ENCODE results near the gene CHKB. TPM values are rescaled to one million over a fixed set of nuclear protein-coding genes. Genes with fewer than 3 reads are reported as not detected.

CHKB gene
- total RNA-seq, 4 donors from 2014 or later: 28.3 to 85.6 (median 34.9) TPM

DNA sequence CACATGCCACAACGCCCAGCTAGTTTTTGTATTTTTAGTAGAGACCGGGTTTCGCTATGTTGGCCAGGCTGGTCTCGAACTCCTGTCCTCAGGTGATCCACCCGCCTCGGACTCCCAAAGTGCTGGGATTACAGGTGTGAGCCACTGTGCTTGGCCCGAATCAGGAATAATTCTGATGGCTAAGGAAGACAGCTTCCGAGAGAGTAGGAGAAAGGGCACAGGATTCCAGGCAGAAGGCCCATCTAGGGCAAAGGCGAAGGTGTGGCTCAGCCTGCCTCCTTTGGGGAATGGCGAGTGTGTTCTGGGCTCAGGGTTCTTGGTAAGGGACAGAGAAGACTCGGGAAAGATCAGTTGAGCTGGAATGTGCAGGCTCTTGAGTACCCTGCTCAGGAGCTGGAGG, 18.4 kb downstream of the CHKB start:
- no peak for ATAC-seq (ENCODE audit: low FRiP score)
- DNase-seq (ENCODE audit: low spot score): no peak
- TF ChIP-seq, protein P1, sequence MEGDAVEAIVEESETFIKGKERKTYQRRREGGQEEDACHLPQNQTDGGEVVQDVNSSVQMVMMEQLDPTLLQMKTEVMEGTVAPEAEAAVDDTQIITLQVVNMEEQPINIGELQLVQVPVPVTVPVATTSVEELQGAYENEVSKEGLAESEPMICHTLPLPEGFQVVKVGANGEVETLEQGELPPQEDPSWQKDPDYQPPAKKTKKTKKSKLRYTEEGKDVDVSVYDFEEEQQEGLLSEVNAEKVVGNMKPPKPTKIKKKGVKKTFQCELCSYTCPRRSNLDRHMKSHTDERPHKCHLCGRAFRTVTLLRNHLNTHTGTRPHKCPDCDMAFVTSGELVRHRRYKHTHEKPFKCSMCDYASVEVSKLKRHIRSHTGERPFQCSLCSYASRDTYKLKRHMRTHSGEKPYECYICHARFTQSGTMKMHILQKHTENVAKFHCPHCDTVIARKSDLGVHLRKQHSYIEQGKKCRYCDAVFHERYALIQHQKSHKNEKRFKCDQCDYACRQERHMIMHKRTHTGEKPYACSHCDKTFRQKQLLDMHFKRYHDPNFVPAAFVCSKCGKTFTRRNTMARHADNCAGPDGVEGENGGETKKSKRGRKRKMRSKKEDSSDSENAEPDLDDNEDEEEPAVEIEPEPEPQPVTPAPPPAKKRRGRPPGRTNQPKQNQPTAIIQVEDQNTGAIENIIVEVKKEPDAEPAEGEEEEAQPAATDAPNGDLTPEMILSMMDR (IDR thresholded peaks at IDR 0.05): no peak

DNA sequence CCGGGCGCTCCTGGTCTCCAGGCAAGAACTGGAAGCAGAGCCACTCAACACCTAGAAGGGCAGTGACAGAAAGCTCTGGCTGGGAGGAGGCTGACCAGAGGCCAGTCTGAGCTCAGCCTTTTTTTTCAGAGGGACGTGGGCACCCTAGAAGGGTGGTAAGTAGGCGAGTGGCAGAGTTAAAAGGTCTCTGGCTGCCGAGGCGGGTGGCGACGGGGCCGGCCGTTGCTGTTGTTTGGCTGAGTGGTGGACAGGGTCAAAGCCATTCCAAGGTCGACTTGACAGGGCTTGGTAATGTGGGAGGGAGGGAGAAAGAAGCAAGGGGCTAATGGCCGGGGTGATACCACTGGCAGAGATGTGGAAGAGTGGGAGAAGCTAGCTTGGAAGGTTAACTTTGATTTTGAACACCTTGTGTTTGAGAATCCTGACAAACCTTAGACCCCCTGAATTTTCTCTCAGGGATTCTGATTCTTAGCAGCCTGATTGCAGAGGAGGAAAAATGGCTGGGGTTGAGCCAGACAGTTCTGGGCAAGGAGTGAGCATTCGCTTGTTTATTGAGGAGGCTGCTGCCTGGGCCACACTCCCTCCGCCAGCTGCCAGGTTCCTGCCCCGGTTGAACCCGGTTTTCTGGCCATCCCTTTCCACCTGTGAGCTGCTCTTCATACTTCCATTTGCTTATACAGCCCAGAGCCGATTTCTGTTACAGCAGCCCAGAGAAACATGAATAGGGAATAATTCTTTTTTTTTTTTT, 19.1 kb downstream of the CHKB start:
- DNase-seq (ENCODE audit: low spot score) (no peak), ATAC-seq (ENCODE audit: low FRiP score) (no peak)
- TF ChIP-seq, protein P1 (IDR thresholded peaks at IDR 0.05): no peak

DNA sequence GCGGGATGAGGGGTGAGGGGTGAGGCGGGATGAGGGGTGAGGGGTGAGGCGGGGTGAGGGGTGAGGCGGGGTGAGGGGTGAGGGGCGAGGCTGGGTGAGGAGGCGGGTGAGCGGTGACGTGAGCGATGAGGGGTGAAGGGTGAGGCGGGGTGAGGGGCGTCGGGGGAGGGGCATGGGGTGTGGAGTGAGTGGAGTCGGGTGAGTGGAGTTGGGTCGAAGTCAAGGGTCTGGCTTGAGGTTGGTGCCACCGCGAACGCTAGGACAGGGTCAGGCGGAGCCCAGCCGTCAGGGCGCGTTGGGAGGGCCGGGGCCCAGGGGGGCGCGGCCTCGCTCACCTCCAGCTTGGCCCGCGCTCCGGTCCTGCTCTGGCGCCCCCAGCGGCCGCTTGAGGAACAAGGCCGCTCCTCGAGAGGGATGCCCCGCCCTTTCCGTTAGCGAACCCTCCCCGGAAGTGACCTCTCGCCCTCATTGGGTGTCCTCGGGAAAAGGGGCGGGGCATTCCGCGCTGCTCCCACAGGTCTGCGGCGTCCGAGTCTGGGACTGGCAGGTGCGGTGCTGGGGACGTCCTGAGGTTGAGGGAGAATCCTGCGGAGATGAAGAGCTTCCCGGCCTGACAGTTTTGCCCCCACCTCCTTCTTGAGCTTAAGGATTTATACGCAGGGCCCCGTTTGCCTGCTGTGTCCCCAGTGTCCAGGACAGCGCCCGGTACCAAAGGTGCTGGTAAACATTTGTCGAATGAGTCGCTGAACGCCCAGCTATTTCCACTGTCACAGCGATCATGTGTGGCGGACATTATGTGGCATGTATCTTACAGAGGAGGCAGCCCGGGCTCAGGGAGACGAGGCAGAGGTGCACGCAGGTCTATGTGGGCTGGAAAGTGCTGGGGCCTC, 19.9 kb downstream of the CHKB start, which contains the start of gene SYCE3:
Gene SYCE3 (minus strand): TSS at position 397 of the 890 bp plus-strand sequence. CDS start 6,514 bp downstream, outside the sequence.
- ATAC-seq (ENCODE audit: low FRiP score): peak; percentile 97
- DNase-seq (ENCODE audit: low spot score): peak; percentile 96
- TF ChIP-seq, protein P1 (IDR thresholded peaks at IDR 0.05): peak in 2 of 3 donors; percentile 40 to 94

DNA sequence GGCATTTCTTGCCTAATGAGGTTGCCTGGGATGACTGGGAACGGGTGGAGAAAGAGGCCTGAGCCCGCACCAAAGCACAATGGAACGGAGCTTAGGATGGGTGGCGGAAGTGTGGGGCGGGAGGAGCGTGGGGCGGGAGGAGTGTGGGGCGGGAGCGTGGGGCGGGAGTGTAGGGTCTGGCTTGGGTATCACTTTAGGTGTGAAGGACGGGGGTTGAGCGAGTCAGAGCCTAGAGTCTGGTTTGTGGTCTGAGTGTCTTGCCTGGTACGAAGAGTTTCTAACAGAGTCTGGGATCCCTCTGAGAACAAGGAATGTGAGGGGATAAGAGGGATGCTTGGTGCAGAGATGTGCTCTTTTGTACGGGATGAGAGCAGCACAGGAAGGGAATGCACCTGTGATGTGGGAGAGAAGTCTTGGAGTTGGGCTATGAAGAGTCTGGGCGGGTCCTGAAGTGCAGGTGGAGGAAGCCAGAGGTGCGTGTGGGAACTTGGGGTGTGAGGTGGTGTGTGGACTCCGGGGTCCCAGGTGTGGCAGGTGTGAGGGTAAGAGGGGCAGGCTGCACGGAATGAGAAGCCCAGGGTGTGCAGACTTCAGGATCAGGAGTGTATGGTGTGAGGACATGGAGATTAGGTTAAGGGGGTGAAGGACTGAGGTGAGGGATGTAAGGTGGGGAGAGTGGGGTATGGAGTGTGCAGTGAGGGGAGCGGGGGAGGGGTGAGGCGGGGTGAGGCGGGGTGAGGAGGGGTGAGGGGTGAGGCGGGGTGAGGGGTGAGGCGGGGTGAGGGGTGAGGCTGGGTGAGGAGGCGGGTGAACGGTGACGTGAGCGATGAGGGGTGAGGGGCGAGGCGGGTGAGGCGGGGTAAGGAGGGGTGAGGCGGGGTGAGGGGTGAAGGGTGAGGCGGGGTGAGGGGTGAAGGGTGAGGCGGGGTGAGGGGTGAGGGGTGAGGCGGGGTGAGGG, 21.0 kb downstream of the CHKB start:
- DNase-seq (ENCODE audit: low spot score): no peak

DNA sequence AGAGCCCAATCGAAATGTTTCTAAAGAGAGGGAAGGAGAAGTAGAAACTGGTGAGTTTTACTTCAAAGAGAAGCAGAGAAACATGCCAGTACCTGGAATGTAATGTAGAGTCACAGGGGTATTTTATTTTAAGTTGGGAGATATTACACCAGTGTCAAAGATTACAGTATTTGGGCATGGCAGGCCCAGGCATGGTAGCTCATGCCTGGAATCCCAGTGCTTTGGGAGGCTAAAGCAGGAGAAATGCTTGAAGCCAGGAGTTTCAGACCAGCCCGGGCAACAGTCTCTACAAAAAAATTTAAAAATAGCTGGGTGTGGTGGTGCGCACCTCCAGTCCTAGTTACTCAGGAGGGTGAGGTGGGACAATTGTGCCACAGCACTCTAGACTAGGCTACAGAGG, 22.6 kb downstream of the CHKB start:
- ATAC-seq (ENCODE audit: low FRiP score) (no peak), DNase-seq (ENCODE audit: low spot score) (no peak)
- TF ChIP-seq, protein P1 (IDR thresholded peaks at IDR 0.05): no peak

More for the DNA sequence above, 21.0 kb downstream of the CHKB start:
- ATAC-seq (ENCODE audit: low FRiP score): no peak
- TF ChIP-seq, protein P1 (IDR thresholded peaks at IDR 0.05): no peak

DNA sequence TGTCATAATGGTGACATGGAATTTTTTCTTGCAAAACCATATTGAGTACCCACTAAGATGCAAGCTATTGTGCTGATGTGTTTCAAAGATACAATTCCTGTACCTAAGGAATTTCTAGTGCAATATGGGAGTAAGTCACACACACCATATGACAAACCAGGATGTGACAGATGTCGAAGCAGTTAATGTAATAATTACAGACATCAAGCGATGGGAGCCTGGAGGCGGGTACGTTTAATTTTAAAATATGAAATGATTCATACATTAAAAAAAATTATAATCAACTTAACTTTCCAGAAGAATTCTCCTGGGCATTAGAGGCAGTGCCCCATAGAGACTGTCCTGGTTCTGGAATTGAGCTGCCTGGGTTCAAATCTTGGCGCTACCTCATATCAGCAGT, 25.9 kb downstream of the CHKB start:
- TF ChIP-seq, protein P1 (IDR thresholded peaks at IDR 0.05): no peak
- no peak for DNase-seq (ENCODE audit: low spot score)
- ATAC-seq (ENCODE audit: low FRiP score): no peak
